A375 (cell line): ENCODE measurements around the gene PLA2G2E. TPM values are rescaled to one million over a fixed set of nuclear protein-coding genes. Genes with fewer than 3 reads are reported as not detected.

ENCODE experiments used
- total RNA-seq: library from RNA; depleted of rRNA; stranded (reverse); fragments of >200 nt; shearing (Covaris generic); gene quantifications from 2 replicates; pipeline ENCODE4 v1.2.3, GENCODE V29; 2014; rRNA removed

PLA2G2E gene
- not detected in 2 replicates for total RNA-seq

DNA sequence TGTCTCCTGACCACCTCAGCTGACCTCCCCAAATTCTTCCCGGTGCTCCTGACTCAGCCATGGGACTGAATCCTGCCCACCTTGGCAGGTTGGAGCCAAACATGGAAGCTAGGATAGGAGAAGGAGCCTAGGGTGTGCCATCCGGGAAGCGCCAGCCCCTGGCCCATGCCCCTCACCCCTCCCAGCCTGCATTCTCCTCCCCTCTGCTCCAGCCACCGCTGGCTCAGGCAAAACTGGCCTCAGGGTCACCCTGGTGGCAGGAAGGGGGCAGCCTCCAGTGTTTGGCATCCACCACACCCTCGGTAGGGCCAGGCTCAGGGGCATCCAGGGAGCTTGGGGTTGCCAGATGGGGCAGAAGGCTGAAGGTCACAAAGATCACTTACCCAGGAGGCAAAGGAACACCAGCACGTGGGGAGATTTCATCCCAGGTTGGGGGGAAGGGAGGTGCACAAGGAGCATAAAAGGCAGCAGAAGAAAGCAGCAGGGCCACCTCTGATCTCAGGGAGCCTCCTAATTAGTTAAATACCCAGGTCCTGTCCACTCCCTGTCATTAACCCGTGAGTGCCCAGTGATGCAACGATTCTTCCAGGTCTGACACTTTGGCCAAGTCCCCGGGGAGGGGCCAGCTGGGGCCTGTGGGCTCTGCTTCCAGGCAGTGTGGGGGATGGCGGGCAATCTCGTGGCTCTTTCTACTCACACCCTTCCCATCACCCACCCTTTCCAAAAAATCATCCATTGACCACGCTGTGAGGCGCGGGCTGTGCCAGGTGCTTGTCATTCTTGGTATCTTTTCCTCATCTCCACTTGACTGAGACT lies at the start of gene PLA2G2E:
TSS of gene PLA2G2E (minus strand) at position 481 of the 816 bp plus-strand sequence. CDS start at position 423, 58 bp downstream.

DNA sequence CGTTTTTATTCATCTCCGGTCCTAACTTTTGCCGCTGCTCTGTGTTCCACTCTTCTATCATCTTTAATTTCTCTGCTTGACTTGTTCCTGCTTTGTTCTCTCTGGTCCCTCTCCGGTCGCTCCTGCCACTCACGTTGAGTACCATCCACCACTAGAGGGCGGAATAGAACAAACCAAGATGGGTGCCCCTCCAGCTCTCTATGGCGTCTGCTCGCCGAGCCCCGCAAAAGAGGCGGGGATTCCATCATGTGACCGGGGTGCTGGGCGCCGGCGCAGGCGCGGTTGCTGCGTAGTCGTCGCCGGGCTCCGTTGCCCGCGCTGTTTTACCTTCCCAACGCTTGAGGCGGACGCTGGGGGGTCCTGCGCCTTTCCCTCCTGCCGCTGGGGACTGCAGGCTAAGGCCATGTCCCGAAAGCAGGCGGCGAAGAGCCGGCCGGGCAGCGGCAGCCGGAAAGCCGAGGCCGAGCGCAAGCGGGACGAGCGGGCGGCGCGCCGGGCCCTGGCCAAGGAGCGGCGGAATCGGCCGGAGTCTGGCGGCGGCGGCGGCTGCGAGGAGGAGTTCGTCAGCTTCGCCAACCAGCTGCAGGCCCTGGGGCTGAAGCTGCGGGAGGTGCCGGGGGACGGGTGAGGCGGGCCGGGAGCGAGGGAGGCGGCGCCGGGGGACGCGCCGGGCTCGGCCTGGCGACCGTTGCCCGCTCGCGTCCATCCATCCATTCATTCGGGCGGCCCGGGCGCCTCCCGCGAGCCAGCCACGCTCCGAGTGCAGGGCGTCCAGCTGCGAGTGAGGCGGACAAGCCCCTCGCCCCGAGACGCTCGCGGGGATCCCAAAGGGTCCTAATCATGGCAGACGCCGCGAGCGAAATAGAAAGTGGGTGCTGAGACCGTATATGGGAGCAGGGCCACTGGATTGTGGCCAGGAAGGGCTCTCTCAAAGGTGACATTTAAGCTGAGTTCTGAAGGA lies 41.0 kb downstream of the PLA2G2E start, which contains the start of gene OTUD3:
TSS of gene OTUD3 (plus strand) at position 285 of the 961 bp plus-strand sequence. CDS start at position 404, 119 bp downstream.

Other genes starting within 250 kb of the PLA2G2E start
- 15.9 and 17.8 TPM in 2 replicates for gene TMCO4, start 123.7 kb downstream of the PLA2G2E start, total RNA-seq
- gene RNF186, start 108.3 kb downstream of the PLA2G2E start, total RNA-seq: not detected in 2 replicates
- 3.0 and 4.5 TPM in 2 replicates for gene OTUD3, start 41.2 kb downstream of the PLA2G2E start, total RNA-seq
- 0.21 TPM in 1 of 2 replicates, not detected in the other for gene PLA2G2A, start 56.0 kb upstream of the PLA2G2E start, total RNA-seq
- gene PLA2G5, start 146.6 kb upstream of the PLA2G2E start, total RNA-seq: not detected in 2 replicates
- gene PLA2G2D, start 195.9 kb upstream of the PLA2G2E start, total RNA-seq: not detected in 2 replicates
- not detected in 2 replicates for gene PLA2G2F, start 215.7 kb upstream of the PLA2G2E start, total RNA-seq